SU-DHL-6 (cell line): ENCODE results near the gene MAGEB6.

ENCODE experiments used
- H2AFZ ChIP-seq: fragments of 200-600 bp; sonication (generic); 2 replicates; pipeline ENCODE4 v1.6.1; 2014; ENCODE audit warnings: low read depth, mild to moderate bottlenecking, moderate library complexity, mixed read lengths, antibody characterized with exemption, low read length; ENCODE audit not compliant: severe bottlenecking
- H3F3A ChIP-seq: fragments of 200-600 bp; shearing (Covaris generic); 2 replicates; pipeline ENCODE4 v1.6.0; 2016; ENCODE audit warnings: antibody characterized with exemption, mild to moderate bottlenecking; ENCODE audit not compliant: insufficient read depth
- H3K27ac ChIP-seq: fragments of 200-600 bp; sonication (generic); 2 replicates; pipeline ENCODE4 v1.5.1; 2016; ENCODE audit warnings: low read depth, mild to moderate bottlenecking, low read length, moderate library complexity, mixed read lengths
- H3K27me3 ChIP-seq: fragments of 200-600 bp; sonication (generic), shearing (Covaris generic); 2 replicates; pipeline ENCODE4 v1.6.0; 2014; ENCODE audit warnings: mild to moderate bottlenecking, low read length
- H3K36me3 ChIP-seq: fragments of 200-600 bp; sonication (generic); 2 replicates; pipeline ENCODE4 v1.6.1; 2014; ENCODE audit warnings: mild to moderate bottlenecking, low read length, mixed read lengths
- H3K4me2 ChIP-seq: fragments of 300-600, 200-600 bp; shearing (Covaris generic), sonication (generic); 2 replicates; pipeline ENCODE4 v1.6.0; 2014; ENCODE audit warnings: low read length, low read depth, mild to moderate bottlenecking; ENCODE audit not compliant: poor library complexity, severe bottlenecking
- H3K4me3 ChIP-seq: fragments of 200-600 bp; sonication (generic); 2 replicates; pipeline ENCODE4 v1.5.1; 2014; ENCODE audit warnings: antibody characterized with exemption, low read length, mild to moderate bottlenecking, mixed read lengths; ENCODE audit not compliant: insufficient read depth, poor library complexity, severe bottlenecking
- H3K79me2 ChIP-seq: fragments of 200-600 bp; sonication (generic); 2 replicates; pipeline ENCODE4 v1.6.1; 2014; ENCODE audit warnings: mild to moderate bottlenecking, low read length, moderate library complexity; ENCODE audit not compliant: insufficient read depth
- H3K9ac ChIP-seq: fragments of 200-600 bp; sonication (generic); 2 replicates; pipeline ENCODE4 v1.7.0; 2014; ENCODE audit warnings: mild to moderate bottlenecking, low read length
- H3K9me2 ChIP-seq: fragments of 200-600 bp; sonication (generic); replicated peaks from 2 replicates; pipeline ENCODE4 v1.6.1; 2014; ENCODE audit warnings: low read length; ENCODE audit not compliant: insufficient read depth
- H3K9me3 ChIP-seq: fragments of 200-600 bp; sonication (generic); 2 replicates; pipeline ENCODE4 v1.6.1; 2014; ENCODE audit warnings: low read length, mixed read lengths; ENCODE audit not compliant: insufficient read depth
- H4K20me1 ChIP-seq: fragments of 200-600 bp; sonication (generic); 2 replicates; pipeline ENCODE4 v1.6.1; 2014; ENCODE audit warnings: low read depth, mild to moderate bottlenecking, antibody characterized with exemption, low read length, moderate library complexity, mixed read lengths
- EZH2phosphoT487 ChIP-seq: fragments of 200-600 bp; sonication (generic), shearing (Covaris generic); conservative IDR thresholded peaks from 2 replicates; pipeline ENCODE4 v1.6.1; 2018; ENCODE audit warnings: mild to moderate bottlenecking, antibody characterized with exemption, low read length, moderate library complexity, mixed read lengths
- TF ChIP-seq, protein P1 (sequence below): fragments of 200-600 bp; sonication (generic); IDR thresholded peaks from one replicate; pipeline ENCODE4 v1.5.1; 2017; ENCODE audit warnings: antibody characterized with exemption, mild to moderate bottlenecking, low read length, moderate library complexity; ENCODE audit not compliant: insufficient read depth, poor library complexity, severe bottlenecking

Gene MAGEB6

DNA sequence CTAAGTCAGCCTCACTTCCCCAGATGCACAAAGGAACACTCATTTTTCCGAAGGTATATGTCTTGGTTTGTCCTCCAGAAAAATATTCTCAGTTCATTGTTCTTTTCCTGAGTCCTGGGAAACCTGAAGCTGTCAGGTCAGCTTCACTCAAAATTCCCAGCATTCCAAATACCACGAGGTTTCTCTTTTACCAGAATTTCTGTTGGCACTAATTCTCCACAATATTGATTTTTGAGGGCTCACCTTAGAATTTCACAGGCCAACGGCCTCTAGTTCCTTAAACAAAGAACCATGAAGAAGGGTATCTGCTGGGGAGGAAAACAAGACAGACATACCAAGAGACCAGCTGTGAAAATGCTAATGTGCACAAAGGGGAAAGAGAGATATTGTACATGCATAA lies 15.8 kb downstream of the MAGEB6 start:
- H3K4me2 ChIP-seq = no peak overlapping the region
- no peaks in the 10 kb centered on the region for H3K9me2 ChIP-seq
- no peaks in the 10 kb centered on the region for H3K79me2 ChIP-seq
- H3K9ac ChIP-seq = no peak overlapping the region
- no peaks in the 10 kb centered on the region for H3K36me3 ChIP-seq
- no peaks in the 10 kb centered on the region for H3K27me3 ChIP-seq
- H3K27ac ChIP-seq = no peak overlapping the region
- H4K20me1 ChIP-seq = no peaks in the 10 kb centered on the region
- TF ChIP-seq EZH2phosphoT487 = no peak
- TF ChIP-seq, protein P1, sequence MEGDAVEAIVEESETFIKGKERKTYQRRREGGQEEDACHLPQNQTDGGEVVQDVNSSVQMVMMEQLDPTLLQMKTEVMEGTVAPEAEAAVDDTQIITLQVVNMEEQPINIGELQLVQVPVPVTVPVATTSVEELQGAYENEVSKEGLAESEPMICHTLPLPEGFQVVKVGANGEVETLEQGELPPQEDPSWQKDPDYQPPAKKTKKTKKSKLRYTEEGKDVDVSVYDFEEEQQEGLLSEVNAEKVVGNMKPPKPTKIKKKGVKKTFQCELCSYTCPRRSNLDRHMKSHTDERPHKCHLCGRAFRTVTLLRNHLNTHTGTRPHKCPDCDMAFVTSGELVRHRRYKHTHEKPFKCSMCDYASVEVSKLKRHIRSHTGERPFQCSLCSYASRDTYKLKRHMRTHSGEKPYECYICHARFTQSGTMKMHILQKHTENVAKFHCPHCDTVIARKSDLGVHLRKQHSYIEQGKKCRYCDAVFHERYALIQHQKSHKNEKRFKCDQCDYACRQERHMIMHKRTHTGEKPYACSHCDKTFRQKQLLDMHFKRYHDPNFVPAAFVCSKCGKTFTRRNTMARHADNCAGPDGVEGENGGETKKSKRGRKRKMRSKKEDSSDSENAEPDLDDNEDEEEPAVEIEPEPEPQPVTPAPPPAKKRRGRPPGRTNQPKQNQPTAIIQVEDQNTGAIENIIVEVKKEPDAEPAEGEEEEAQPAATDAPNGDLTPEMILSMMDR = no peak
- H3K4me3 ChIP-seq = no peak overlapping the region
- no peaks in the 10 kb centered on the region for H3F3A ChIP-seq
- H2AFZ ChIP-seq = no peak overlapping the region
- no peaks in the 10 kb centered on the region for H3K9me3 ChIP-seq

DNA sequence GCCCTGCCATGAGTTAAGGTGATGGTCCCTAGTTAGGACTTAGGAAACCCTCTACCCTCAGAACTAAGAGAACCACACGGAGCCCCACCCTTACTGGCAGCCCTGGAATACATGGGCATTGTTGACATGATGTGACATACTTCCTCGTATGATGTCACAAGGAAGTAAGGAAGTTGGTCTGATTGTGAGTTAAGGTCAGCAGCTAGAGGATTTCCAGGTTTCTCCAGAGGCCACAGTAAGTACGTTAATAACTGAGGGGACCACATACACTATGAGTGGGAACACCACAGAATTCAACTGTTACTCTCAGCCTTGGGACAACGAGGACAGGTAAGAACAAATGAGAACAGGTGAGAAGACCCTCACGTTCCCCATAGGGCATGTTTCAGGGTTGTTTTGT lies 23.6 kb downstream of the MAGEB6 start, which contains the start of gene MAGEB5:
Gene MAGEB5 (plus strand): TSS at position 301 of the 400 bp plus-strand sequence. CDS start 1,133 bp downstream, outside the sequence.
- H3K4me3 ChIP-seq = no peak within 1 kb of the TSS
- H3K27me3 ChIP-seq = no peaks in the 10 kb centered on the region

DNA sequence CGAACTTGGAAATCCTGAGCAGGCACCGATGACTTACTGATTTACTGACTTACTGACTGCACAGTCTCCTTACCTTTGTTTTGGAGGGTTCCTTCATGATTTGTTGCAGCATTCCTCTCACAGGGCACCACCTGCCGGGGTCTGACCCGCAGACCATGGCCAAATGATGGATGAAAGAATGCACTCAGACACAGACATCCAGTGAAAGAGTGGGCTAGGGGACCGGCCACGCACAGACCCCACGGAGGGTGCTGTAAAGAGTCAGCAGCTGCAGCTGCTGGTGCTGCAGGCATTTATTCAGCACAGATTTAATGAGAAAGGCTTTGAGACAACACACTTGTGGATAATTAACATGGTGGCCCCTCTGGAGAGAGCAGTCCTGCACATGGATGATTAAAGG lies 27.1 kb downstream of the MAGEB6 start:
- Histone ChIP-seq H3F3A (no peaks in the 10 kb centered on the region), H3K4me2 (no peak overlapping the region), H3K79me2 (no peaks in the 10 kb centered on the region), H3K4me3 (no peak overlapping the region), H3K36me3 (no peaks in the 10 kb centered on the region), H4K20me1 (no peaks in the 10 kb centered on the region), H3K9me3 (no peaks in the 10 kb centered on the region), H3K9me2 (no peaks in the 10 kb centered on the region), H3K27ac (no peak overlapping the region), H2AFZ (no peak overlapping the region), H3K27me3 (no peaks in the 10 kb centered on the region), H3K9ac (no peak overlapping the region)
- TF ChIP-seq, protein P1 = no peak
- no peak for TF ChIP-seq EZH2phosphoT487

More for the DNA sequence above, 23.6 kb downstream of the MAGEB6 start, which contains the start of gene MAGEB5:
- no peaks in the 10 kb centered on the region for H3K9me3 ChIP-seq
- no peaks in the 10 kb centered on the region for H3K79me2 ChIP-seq
- TF ChIP-seq, protein P1 = no peak
- TF ChIP-seq EZH2phosphoT487 = no peak
- no peak within 1 kb of the TSS for H3K9ac ChIP-seq
- no peaks in the 10 kb centered on the region for H3K36me3 ChIP-seq
- no peaks in the 10 kb centered on the region for H3K9me2 ChIP-seq
- no peaks in the 10 kb centered on the region for H3F3A ChIP-seq
- H2AFZ ChIP-seq = no peak within 1 kb of the TSS
- no peak within 1 kb of the TSS for H3K4me2 ChIP-seq
- no peak within 1 kb of the TSS for H3K27ac ChIP-seq
- no peaks in the 10 kb centered on the region for H4K20me1 ChIP-seq

DNA sequence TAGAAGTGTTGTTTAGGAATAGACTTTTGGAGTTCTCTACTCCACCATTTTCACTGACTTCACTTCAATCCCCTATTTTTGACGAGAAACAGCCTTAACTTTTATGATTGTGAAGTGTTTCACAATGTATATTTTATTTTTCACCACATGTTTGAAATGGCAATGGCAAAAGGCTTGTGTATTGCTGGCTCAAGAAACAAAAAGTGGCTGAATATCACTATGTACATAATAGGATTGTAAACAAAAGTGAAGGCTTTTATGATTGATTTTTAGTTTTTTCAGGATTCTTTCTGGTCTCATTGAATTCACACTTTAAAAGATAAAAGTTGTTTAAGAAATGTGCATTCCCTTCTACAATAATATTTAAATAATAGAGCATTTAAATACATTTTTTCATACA lies 41.9 kb downstream of the MAGEB6 start:
- H3K9me3 ChIP-seq = no peaks in the 10 kb centered on the region
- H3K79me2 ChIP-seq = no peaks in the 10 kb centered on the region
- H3K4me3 ChIP-seq = no peak overlapping the region
- no peaks in the 10 kb centered on the region for H3F3A ChIP-seq
- no peaks in the 10 kb centered on the region for H3K36me3 ChIP-seq
- H3K27me3 ChIP-seq = no peaks in the 10 kb centered on the region
- TF ChIP-seq EZH2phosphoT487 = no peak
- TF ChIP-seq, protein P1 = no peak
- no peak overlapping the region for H2AFZ ChIP-seq
- H3K9ac ChIP-seq = no peak overlapping the region
- no peak overlapping the region for H3K4me2 ChIP-seq
- H3K9me2 ChIP-seq = no peaks in the 10 kb centered on the region
- H4K20me1 ChIP-seq = no peaks in the 10 kb centered on the region
- no peak overlapping the region for H3K27ac ChIP-seq
